ENCODE measurements around the gene ZFPM1. TPM values are rescaled to one million over a fixed set of nuclear protein-coding genes. Genes with fewer than 3 reads are reported as not detected.

Gene ZFPM1
- total RNA-seq, 1 donor from 2014 or later: 6.2 TPM

DNA sequence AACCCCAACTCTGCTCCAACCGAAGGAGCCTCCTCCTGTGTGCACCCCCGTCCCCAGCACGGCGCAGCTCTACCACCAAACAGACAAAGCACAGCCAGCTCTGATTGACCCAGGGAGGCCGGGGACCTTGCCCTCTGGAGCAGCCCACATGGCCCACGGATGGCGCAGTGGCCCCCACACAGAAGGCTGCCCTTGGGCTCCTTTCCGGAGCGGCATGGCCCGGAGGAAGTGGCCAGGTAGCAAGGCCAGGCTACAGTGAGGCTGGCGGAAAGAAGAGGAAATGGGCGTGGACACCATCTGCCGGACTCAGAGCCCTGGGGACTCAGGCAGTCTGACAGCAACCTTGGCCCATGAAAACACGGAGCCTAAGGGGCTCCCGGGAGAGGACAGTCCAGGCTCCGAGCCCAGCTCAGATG is 97.2 kb downstream of the ZFPM1 start:
- Histone ChIP-seq H3K27me3 (ENCODE audit: control insufficient read depth, insufficient read depth, low read length) (peaks cover 47% of the 10 kb centered on the region), H3K36me3 (ENCODE audit: control insufficient read depth, insufficient read depth, low read length) (no peaks in the 10 kb centered on the region), H3K4me3 (ENCODE audit: low read depth, low read length) (no peak overlapping the region)
- no peak for DNase-seq (ENCODE audit: low read depth)
- no peak for TF ChIP-seq CTCF (IDR thresholded peaks at IDR 0.05; ENCODE audit: insufficient read depth, low read length, poor library complexity, severe bottlenecking)

DNA sequence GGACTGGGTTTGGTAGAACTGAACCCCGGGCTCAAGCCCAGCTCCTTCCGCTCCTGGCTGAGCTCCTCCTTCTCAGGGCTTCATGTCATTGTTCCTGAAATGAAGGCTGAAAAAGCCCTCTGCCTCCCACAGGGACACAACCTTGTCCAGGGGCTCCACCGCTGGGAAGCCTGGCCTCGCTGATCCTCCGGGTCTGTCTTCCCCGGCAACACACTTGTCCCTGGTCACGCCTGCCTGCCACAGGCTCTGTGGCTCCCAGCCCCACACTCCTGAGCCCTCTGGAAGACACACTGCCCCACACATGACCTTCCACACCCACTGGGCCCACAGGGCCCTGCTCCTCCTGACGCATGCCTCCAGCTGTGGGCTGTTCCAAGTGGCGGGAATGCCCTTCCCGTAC is 99.1 kb downstream of the ZFPM1 start:
- no peak for TF ChIP-seq CTCF (IDR thresholded peaks at IDR 0.05; ENCODE audit: insufficient read depth, low read length, poor library complexity, severe bottlenecking)
- Histone ChIP-seq H3K36me3 (ENCODE audit: control insufficient read depth, insufficient read depth, low read length) (no peaks in the 10 kb centered on the region), H3K4me3 (ENCODE audit: low read depth, low read length) (no peak overlapping the region), H3K27me3 (ENCODE audit: control insufficient read depth, insufficient read depth, low read length) (peaks cover 36% of the 10 kb centered on the region)
- DNase-seq (ENCODE audit: low read depth): no peak

- DNase-seq (ENCODE audit: low read depth): no peak
- Histone ChIP-seq H3K36me3 (ENCODE audit: control insufficient read depth, insufficient read depth, low read length) (no peaks in the 10 kb centered on the region), H3K4me3 (ENCODE audit: low read depth, low read length) (no peak overlapping the region), H3K27me3 (ENCODE audit: control insufficient read depth, insufficient read depth, low read length) (peaks cover 38% of the 10 kb centered on the region)
- TF ChIP-seq CTCF (IDR thresholded peaks at IDR 0.05; ENCODE audit: insufficient read depth, low read length, poor library complexity, severe bottlenecking): no peak
Observed at GRCh38 chr16:88552815-88553214, 99.7 kb downstream of the ZFPM1 start.

GRCh38 chr16:88553739-88554138 is 100.7 kb downstream of the ZFPM1 start:
- Histone ChIP-seq H3K4me3 (ENCODE audit: low read depth, low read length) (no peak overlapping the region), H3K27me3 (ENCODE audit: control insufficient read depth, insufficient read depth, low read length) (peaks cover 36% of the 10 kb centered on the region), H3K36me3 (ENCODE audit: control insufficient read depth, insufficient read depth, low read length) (no peaks in the 10 kb centered on the region)
- DNase-seq (ENCODE audit: low read depth): no peak
- no peak for TF ChIP-seq CTCF (IDR thresholded peaks at IDR 0.05; ENCODE audit: insufficient read depth, low read length, poor library complexity, severe bottlenecking)

DNA sequence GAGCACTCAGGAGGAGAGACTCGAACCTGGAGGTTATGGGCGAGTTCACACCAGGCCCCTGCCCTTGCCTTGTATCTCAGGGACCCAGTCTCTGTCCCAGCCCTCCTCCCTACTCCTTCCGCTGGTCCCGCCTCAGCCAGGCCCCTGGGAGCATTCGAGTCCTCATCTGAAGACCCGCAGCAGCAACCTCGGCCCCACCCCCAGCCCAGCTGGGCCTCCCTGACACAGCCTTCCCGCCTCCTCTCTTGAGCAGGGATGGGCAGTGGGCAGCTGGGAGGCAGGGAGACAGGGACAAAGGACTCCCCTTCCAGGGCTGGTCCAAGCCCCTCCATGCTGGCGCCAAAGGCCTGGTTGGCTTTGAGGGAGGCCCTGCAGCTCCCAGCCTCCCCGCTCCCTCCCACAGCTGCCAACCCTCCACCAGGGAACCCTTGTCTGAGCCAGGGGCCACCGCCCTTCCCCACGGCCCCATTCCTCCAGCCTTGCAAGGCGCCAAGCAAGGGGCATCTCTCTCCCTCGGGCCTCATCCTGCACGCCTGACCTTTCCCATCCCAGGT is 101.7 kb downstream of the ZFPM1 start:
- Histone ChIP-seq H3K27me3 (ENCODE audit: control insufficient read depth, insufficient read depth, low read length) (peaks cover 34% of the 10 kb centered on the region), H3K4me3 (ENCODE audit: low read depth, low read length) (no peak overlapping the region), H3K36me3 (ENCODE audit: control insufficient read depth, insufficient read depth, low read length) (no peaks in the 10 kb centered on the region)
- TF ChIP-seq CTCF (IDR thresholded peaks at IDR 0.05; ENCODE audit: insufficient read depth, low read length, poor library complexity, severe bottlenecking): no peak
- no peak for DNase-seq (ENCODE audit: low read depth)

DNA sequence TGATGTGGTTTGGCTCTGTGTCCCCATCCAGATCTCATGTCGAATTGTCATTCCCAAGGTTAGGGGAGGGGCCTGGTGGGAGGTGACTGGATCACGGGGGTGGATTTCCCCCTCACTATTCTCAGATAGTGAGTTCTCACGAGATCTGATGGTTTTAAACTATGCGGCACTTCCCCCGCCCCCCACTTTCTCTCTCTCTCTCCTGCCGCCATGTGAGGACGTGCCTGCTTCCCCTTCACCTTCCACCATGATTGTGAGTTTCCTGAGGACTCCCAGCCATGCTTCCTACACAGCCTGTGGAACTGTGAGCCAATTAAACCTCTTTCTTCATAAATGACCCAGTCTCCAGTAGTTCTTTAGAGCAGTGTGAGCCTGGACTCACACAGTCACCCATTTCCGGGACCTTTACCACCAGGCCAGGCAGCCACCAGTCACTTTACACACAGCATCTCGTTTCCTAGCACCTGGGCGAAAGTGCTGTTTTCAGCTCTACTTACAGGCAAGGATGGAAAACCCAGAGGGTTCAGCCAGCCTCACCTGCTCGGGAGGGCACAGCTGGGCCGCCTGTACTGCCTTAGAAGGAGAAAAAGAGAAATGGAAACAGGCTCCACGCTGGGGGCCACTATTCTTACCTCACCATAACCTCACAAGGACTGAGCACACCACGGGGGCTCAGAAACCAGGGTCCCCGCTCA is 103.4 kb downstream of the ZFPM1 start:
- no peak for TF ChIP-seq CTCF (IDR thresholded peaks at IDR 0.05; ENCODE audit: insufficient read depth, low read length, poor library complexity, severe bottlenecking)
- DNase-seq (ENCODE audit: low read depth): no peak
- Histone ChIP-seq H3K36me3 (ENCODE audit: control insufficient read depth, insufficient read depth, low read length) (no peaks in the 10 kb centered on the region), H3K27me3 (ENCODE audit: control insufficient read depth, insufficient read depth, low read length) (peaks cover 35% of the 10 kb centered on the region), H3K4me3 (ENCODE audit: low read depth, low read length) (no peak overlapping the region)

Measured in kidney epithelial cell (primary cell).